Stimulated activated CD8-positive, alpha-beta memory T cell treated with anti-CD3 and anti-CD28 coated beads, Interleukin-4, amount 100 ng/mL, for 24 hours (primary cell): ENCODE results near the gene HDAC10.
"Not testable (repeated sequence)": the region's sequence is repeated elsewhere in the genome, so short reads cannot be mapped to it uniquely, and the experiment has no call there.

Experiments used
- DNase-seq: peaks from one replicate; pipeline ENCODE4 v3.0.0-alpha.2; 2020; ENCODE audit warnings: low read depth

HDAC10 gene

DNA sequence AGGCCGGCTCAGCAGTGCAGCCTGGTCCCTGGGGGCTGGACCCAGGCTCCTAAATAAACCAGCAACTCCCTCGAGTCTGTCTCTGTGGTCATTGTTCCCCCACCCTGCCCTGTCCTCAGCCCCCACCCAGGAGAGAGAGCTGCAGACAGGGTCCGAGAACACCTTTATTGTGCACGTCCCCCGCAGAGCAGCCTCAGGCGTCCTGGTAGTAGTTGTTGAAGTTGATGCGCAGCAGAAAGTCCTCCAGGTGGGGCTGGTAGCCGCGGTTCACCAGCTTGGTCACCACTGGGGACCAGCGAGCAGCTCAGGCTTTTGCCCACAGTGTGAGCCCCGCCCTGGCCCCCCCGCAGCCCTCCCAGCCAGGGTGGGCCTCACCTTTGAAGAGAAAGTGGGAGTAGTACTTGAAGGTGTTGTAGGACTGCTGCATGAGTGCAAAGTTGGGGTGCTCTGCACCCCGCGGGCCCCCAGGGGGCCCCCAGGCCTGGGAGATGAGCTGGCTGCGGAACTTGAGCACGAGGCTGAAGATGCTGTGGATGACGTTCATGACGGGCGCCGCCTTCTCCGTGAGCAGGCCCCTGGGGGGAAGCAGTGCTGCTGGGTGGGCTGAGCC, 33.4 kb downstream of the HDAC10 start:
- no peak for DNase-seq

GRCh38 chr22:50216684-50217520, 34.2 kb downstream of the HDAC10 start:
- no peak for DNase-seq

- no peak for DNase-seq
Measured at GRCh38 chr22:50216055-50216683, 34.9 kb downstream of the HDAC10 start.

DNA sequence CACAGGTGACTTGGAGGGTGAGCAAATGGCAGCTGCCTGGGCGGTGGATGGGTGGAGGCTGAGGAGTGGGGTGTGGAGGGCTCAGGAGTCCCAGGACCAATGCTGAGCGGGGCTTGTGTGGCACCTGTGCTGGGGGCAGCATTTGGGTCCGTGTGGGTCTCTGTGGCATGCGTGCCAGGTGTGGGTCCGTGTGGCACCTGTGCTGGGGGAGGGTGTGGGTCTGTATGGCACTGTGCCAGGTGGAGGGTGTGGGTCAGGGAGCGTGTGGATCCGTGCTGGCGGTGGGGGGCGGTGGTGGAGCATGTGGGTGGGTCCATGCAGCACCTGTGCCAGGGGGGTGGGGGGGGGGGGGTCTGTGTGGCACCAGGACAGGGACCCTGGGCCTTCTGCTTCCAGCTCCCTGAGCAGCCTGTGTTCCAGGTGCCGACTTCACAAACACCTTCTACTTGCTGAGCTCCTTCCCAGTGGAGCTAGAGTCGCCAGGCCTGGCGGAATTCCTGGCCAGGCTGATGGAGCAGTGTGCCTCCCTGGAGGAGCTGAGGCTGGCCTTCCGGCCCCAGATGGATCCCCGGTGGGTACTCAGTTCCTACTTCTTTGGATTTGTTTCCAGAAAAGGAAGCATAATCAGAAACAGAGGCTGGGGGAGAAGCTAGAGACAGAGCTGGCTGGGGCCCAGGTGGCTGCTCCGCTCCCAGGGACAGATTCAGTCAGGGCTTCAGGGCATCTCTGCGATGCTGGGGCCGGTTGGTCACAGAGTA, 35.6 kb downstream of the HDAC10 start:
- no peak for DNase-seq

DNA sequence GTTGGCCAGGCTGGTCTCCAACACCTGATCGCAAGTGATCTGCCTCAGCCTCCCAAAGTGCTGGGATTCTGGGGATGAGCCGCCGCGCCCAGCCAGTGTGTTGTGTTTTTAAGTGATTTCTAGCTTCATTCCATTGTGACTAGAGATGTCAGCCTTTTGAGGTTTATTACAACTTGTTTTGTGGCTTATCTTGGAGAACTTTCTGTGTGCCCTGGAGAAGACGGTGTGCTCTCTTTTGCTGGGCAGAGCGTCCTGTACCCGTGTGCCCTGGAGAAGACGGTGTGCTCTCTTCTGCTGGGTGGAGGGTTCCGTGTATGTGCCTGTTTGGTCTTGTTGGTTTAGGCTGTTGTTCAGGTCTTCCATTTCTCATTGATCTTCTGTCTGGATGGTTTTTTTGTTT, 37.8 kb downstream of the HDAC10 start:
- no peak for DNase-seq

DNA sequence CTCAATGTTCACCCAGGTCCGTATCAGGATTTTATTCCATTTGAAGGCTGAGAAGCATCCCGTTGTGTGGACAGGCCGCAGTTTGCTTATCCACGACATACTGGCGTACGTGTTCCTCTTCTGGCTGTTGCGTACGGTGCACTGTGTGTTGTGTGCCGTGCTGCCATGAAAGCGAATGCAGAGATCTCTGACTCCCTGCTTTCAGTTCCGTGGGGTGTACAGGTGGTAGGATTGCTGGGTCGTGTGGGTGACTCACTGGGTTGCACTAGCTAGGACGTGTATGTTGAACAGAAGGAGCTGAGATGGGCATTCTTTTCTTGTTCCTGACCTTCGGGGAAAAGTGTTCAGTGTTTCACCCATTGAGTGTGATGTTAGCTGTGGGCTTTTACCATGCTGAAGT, 39.9 kb downstream of the HDAC10 start:
- DNase-seq: no peak

DNA sequence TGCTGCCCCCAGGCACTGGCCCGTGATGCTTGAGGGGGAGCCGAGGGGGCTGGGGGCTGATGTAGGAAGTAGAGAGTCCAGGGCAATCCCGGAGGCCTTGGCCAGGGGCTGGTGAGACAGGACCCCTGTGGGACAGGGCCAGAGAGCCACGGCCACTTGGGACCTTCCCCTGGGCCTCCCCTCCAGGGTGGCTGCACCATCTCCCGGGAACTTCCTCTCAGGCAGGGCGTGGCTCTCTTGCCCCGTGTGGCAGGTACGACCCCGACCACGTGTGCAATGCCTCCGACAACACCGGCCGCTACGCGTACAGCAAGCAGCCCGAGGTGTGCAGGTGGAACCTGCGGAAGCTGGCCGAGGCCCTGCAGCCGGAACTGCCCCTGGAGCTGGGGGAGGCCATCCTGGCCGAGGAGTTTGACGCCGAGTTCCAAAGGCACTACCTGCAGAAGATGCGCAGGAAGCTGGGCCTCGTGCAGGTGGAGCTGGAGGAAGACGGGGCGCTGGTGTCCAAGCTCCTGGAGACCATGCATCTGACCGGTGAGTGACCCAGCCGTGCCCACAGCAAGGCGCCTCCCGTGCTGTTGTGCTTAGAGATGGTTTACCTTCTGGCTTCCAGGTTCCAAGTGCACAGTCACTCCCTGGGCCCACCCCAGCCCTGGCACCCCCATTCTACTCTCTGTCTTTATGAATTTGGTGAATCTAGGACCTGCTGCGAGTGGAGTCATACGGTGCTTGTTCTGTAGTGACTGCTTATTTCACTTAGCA, 40.5 kb downstream of the HDAC10 start:
- DNase-seq: no peak

GRCh38 chr22:50209893-50210292, 41.2 kb downstream of the HDAC10 start:
- peak; percentile 50 for DNase-seq

DNA sequence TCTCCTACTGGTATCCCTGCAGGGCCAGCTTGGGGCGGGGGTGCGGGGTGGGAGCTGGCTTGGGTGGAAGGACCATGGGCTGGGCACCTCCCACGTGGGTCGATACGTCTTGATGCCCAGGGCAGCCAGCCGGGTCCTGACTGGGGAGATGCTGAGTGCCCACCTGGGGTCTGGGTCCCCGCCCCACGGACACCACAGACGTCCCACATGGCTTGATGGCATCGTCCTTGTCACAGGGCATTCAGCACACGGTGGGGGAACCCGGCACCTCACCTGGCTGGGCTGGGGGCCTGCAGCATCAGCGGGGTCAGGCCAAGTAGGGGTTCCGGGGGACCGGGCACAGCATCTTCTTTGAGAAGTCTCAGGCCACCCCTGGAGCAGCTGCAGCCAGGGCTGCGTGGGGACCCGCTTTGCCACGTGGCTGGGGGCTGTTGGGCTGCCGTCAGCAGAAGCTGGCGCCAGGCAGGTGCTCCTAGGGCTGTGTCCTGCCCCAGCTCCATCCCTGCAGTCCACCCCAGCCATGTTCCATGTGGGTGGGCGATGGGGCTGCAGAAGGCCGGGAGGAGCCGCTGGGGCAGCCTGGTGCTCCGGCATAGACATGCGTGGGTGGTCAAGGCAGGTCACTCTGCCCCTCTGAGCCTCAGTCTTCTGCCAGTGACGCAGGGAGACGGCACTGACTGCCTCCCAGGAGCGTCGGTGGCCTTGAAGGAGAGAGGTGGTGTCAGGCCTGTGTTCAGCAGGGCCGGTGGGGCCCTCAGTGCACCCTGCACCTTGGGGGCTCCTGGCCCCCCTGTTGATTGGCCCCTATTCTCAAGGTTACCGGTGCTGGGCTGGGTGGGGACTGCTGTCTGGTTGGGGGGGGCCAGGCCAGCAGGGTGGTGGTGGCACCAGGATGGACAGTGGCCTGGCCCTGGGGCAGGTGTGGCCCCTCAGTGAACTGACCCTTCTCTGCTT, 41.8 kb downstream of the HDAC10 start:
- no peak for DNase-seq

DNA sequence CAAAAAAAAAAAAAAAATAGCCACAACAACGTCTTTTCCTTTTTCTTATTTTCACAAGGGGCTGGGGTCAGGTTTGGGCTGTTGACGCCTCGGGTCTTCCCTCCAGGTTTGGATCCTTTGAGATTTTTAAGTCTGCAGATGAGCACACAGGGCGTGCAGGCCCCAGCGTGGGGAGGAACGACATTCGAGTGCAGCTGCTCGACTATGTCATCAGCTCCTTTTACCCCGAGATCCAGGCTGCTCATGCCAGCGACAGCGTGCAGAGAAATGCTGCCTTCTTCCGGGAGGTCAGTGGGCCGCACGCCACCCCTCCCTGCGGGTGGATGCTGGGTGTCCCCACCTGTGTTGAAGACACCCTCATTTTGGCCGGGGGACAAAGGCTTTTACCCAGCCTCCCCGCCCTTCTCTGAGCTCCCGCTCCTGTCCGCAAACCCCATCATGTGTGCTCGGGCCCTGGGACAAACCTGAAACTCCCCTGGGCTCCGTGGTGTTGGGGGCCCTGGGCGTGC, 42.6 kb downstream of the HDAC10 start:
- DNase-seq: no peak

DNA sequence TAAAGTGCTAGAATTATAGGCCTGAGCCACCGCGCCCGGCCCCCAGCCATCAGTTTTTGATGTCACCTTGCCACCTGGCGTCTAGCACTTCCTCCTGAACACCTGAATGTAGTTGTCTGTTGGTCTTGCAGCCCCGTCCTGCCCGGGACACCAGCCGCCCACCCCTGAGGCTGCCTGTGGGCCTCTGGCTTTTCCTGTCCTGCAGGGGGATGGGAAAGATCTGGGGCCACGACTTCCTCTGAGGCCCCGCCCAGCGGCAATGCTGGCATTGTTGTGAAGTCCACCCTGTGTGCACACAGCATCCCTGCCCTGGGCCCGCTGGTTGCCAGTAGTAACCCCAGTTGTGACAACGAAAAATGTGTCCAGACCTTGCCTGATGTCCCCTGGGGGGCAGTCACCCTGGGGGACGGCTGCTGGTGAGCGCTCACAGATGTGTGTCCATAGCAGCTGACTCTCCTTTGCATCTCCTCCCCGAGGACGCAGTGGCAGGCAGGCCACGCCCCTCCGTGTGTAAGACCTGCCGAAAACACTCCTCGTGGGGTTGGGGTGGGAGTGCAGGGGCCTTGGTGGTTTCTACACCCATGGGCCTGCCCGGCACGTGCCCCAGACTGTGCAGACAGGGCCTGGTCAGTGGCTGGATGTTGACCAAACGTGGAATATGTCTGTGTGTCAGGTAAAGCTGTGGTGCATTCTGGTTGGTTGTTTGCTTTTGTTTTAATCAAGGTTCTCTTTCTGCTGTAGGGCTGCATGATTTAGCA, 43.5 kb downstream of the HDAC10 start:
- DNase-seq: no peak

- no peak for DNase-seq
Measured at GRCh38 chr22:50206599-50206998, 44.5 kb downstream of the HDAC10 start.

GRCh38 chr22:50205781-50206569, 45.1 kb downstream of the HDAC10 start:
- DNase-seq: no peak

GRCh38 chr22:50204998-50205397, 46.1 kb downstream of the HDAC10 start:
- not testable (repeated sequence) for DNase-seq

- no peak for DNase-seq
Measured at GRCh38 chr22:50204571-50204970, 46.5 kb downstream of the HDAC10 start.

GRCh38 chr22:50203288-50203687, 47.8 kb downstream of the HDAC10 start:
- no peak for DNase-seq

GRCh38 chr22:50202130-50202666, 48.9 kb downstream of the HDAC10 start:
- DNase-seq: no peak
